GM23338 (cell line): ENCODE data around the gene DLGAP3. TPM values are rescaled to one million over a fixed set of nuclear protein-coding genes. Genes with fewer than 3 reads are reported as not detected.

Experiments used
- ATAC-seq: fragments of 200-7000 bp; cut with Tn5 transposase; 3 replicates; pipeline ENCODE4 v1.9.1; 2020
- DNase-seq: peaks from one replicate; pipeline ENCODE4 v3.0.0-alpha.2; 2015; ENCODE audit warnings: low spot score
- H2AFZ ChIP-seq: fragments of 200-600 bp; sonication (generic); 2 replicates; pipeline ENCODE4 v1.8.0; 2016; ENCODE audit warnings: antibody characterized with exemption, mild to moderate bottlenecking, moderate library complexity
- H3F3A ChIP-seq: fragments of 200-600 bp; sonication (generic); replicated peaks from 2 replicates; pipeline ENCODE4 v1.8.0; 2017; ENCODE audit warnings: antibody characterized with exemption, mixed run types, low read depth
- H3K27ac ChIP-seq: fragments of 200-600 bp; sonication (generic); 2 replicates; pipeline ENCODE4 v1.6.1; 2016; ENCODE audit warnings: low read depth
- H3K27me3 ChIP-seq: fragments of 200-600 bp; sonication (generic); 2 replicates; pipeline ENCODE4 v1.8.0; 2016; ENCODE audit warnings: mild to moderate bottlenecking, mixed run types, moderate library complexity; ENCODE audit not compliant: insufficient read depth
- H3K36me3 ChIP-seq: fragments of 200-600 bp; sonication (generic); 2 replicates; pipeline ENCODE4 v1.8.0; 2016; ENCODE audit warnings: mild to moderate bottlenecking; ENCODE audit not compliant: insufficient read depth
- H3K4me1 ChIP-seq: fragments of 200-600 bp; sonication (generic); 2 replicates; pipeline ENCODE4 v1.8.0; 2016; ENCODE audit warnings: mild to moderate bottlenecking, moderate library complexity; ENCODE audit not compliant: insufficient read depth
- H3K4me2 ChIP-seq: fragments of 200-600 bp; sonication (generic); 2 replicates; pipeline ENCODE4 v1.7.1; 2017; ENCODE audit warnings: mixed run types
- H3K4me3 ChIP-seq: fragments of 200-600 bp; sonication (generic); 2 replicates; pipeline ENCODE4 v1.6.1; 2016; ENCODE audit warnings: mixed run types
- H3K79me2 ChIP-seq: fragments of 200-600 bp; sonication (generic); replicated peaks from 2 replicates; pipeline ENCODE4 v1.8.0; 2017; ENCODE audit warnings: mild to moderate bottlenecking; ENCODE audit not compliant: insufficient read depth
- H3K9me2 ChIP-seq: fragments of 200-600 bp; sonication (generic); 2 replicates; pipeline ENCODE4 v1.8.0; 2017; ENCODE audit not compliant: insufficient read depth
- H4K20me1 ChIP-seq: fragments of 200-600 bp; sonication (generic); replicated peaks from 2 replicates; pipeline ENCODE4 v1.8.0; 2017; ENCODE audit warnings: mild to moderate bottlenecking; ENCODE audit not compliant: insufficient read depth
- H3K27ac Mint-ChIP-seq: 2 replicates; pipeline ENCODE4 v1.8.0; 2020; ENCODE audit warnings: inconsistent platforms, mild to moderate bottlenecking, moderate library complexity, mixed read lengths
- H3K27me3 Mint-ChIP-seq: 3 replicates; pipeline ENCODE4 v1.8.0; 2022; ENCODE audit warnings: low read depth, mild to moderate bottlenecking, moderate library complexity, mixed read lengths, inconsistent platforms; ENCODE audit not compliant: insufficient read depth, poor library complexity
- H3K36me3 Mint-ChIP-seq: 3 replicates; pipeline ENCODE4 v1.8.0; 2021; ENCODE audit warnings: low read depth, mild to moderate bottlenecking, inconsistent platforms, moderate library complexity, mixed read lengths
- H3K4me1 Mint-ChIP-seq: 3 replicates; pipeline ENCODE4 v1.8.0; 2020; ENCODE audit warnings: mild to moderate bottlenecking, inconsistent platforms, mixed read lengths
- H3K4me3 Mint-ChIP-seq: 3 replicates; pipeline ENCODE4 v1.8.0; 2021; ENCODE audit warnings: moderate library complexity, mild to moderate bottlenecking, inconsistent platforms, mixed read lengths
- H3K9me3 Mint-ChIP-seq: 3 replicates; pipeline ENCODE4 v1.8.0; 2020; ENCODE audit warnings: moderate library complexity, mild to moderate bottlenecking, inconsistent platforms, mixed read lengths
- CREB1 ChIP-seq: fragments of 250-450 bp; sonication (Bioruptor Pico); IDR thresholded peaks from 2 replicates; pipeline ENCODE4 v1.5.0; 2020; ENCODE audit warnings: low read depth, mild to moderate bottlenecking, moderate library complexity
- EZH2phosphoT487 ChIP-seq: fragments of 200-600 bp; sonication (generic); IDR thresholded peaks from one replicate; pipeline ENCODE4 v1.8.1; 2018; ENCODE audit warnings: antibody characterized with exemption; ENCODE audit not compliant: unreplicated experiment
- STAT1 ChIP-seq: IDR thresholded peaks from one replicate; pipeline ENCODE4 v1.6.1; 2016; ENCODE audit warnings: antibody characterized with exemption; ENCODE audit not compliant: unreplicated experiment
- ZNF114 ChIP-seq: fragments of 250-450 bp; sonication (Bioruptor Pico); IDR thresholded peaks from 2 replicates; pipeline ENCODE4 v1.5.0; 2020; ENCODE audit warnings: mild to moderate bottlenecking, moderate library complexity
- polyA plus RNA-seq: library from polyadenylated mRNA; unstranded; fragments of >200 nt; fragmentation: Nextera tagmentation; extraction: Ambion mirVana; gene quantifications from 2 replicates; pipeline ENCODE4 v1.2.1, GENCODE V29; 2016
- total RNA-seq: library from RNA; depleted of rRNA; stranded (reverse); fragments of >200 nt; shearing (Covaris generic); gene quantifications from 2 replicates; pipeline ENCODE4 v1.2.3, GENCODE V29; 2014
- TF ChIP-seq, protein P1 (sequence below): IDR thresholded peaks from one replicate; pipeline ENCODE4 v1.6.1; 2018; ENCODE audit warnings: antibody characterized with exemption; ENCODE audit not compliant: unreplicated experiment
- TF ChIP-seq, protein P2 (sequence below): fragments of 250-450 bp; sonication (Bioruptor Pico); IDR thresholded peaks from 2 replicates; pipeline ENCODE4 v1.5.0; 2020; ENCODE audit warnings: mild to moderate bottlenecking, moderate library complexity

DLGAP3 gene
- total and polyA plus RNA-seq, 2 experiments from 2014 or later, result 7.1 to 13.7 TPM

- TF ChIP-seq, protein P1, sequence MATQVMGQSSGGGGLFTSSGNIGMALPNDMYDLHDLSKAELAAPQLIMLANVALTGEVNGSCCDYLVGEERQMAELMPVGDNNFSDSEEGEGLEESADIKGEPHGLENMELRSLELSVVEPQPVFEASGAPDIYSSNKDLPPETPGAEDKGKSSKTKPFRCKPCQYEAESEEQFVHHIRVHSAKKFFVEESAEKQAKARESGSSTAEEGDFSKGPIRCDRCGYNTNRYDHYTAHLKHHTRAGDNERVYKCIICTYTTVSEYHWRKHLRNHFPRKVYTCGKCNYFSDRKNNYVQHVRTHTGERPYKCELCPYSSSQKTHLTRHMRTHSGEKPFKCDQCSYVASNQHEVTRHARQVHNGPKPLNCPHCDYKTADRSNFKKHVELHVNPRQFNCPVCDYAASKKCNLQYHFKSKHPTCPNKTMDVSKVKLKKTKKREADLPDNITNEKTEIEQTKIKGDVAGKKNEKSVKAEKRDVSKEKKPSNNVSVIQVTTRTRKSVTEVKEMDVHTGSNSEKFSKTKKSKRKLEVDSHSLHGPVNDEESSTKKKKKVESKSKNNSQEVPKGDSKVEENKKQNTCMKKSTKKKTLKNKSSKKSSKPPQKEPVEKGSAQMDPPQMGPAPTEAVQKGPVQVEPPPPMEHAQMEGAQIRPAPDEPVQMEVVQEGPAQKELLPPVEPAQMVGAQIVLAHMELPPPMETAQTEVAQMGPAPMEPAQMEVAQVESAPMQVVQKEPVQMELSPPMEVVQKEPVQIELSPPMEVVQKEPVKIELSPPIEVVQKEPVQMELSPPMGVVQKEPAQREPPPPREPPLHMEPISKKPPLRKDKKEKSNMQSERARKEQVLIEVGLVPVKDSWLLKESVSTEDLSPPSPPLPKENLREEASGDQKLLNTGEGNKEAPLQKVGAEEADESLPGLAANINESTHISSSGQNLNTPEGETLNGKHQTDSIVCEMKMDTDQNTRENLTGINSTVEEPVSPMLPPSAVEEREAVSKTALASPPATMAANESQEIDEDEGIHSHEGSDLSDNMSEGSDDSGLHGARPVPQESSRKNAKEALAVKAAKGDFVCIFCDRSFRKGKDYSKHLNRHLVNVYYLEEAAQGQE, result no peak
- no peak for TF ChIP-seq CREB1 (CRISPR knock-in tag)
- no peak for TF ChIP-seq EZH2phosphoT487
- TF ChIP-seq ZNF114 (CRISPR knock-in tag), result no peak
- TF ChIP-seq STAT1, result no peak
- TF ChIP-seq, protein P2, sequence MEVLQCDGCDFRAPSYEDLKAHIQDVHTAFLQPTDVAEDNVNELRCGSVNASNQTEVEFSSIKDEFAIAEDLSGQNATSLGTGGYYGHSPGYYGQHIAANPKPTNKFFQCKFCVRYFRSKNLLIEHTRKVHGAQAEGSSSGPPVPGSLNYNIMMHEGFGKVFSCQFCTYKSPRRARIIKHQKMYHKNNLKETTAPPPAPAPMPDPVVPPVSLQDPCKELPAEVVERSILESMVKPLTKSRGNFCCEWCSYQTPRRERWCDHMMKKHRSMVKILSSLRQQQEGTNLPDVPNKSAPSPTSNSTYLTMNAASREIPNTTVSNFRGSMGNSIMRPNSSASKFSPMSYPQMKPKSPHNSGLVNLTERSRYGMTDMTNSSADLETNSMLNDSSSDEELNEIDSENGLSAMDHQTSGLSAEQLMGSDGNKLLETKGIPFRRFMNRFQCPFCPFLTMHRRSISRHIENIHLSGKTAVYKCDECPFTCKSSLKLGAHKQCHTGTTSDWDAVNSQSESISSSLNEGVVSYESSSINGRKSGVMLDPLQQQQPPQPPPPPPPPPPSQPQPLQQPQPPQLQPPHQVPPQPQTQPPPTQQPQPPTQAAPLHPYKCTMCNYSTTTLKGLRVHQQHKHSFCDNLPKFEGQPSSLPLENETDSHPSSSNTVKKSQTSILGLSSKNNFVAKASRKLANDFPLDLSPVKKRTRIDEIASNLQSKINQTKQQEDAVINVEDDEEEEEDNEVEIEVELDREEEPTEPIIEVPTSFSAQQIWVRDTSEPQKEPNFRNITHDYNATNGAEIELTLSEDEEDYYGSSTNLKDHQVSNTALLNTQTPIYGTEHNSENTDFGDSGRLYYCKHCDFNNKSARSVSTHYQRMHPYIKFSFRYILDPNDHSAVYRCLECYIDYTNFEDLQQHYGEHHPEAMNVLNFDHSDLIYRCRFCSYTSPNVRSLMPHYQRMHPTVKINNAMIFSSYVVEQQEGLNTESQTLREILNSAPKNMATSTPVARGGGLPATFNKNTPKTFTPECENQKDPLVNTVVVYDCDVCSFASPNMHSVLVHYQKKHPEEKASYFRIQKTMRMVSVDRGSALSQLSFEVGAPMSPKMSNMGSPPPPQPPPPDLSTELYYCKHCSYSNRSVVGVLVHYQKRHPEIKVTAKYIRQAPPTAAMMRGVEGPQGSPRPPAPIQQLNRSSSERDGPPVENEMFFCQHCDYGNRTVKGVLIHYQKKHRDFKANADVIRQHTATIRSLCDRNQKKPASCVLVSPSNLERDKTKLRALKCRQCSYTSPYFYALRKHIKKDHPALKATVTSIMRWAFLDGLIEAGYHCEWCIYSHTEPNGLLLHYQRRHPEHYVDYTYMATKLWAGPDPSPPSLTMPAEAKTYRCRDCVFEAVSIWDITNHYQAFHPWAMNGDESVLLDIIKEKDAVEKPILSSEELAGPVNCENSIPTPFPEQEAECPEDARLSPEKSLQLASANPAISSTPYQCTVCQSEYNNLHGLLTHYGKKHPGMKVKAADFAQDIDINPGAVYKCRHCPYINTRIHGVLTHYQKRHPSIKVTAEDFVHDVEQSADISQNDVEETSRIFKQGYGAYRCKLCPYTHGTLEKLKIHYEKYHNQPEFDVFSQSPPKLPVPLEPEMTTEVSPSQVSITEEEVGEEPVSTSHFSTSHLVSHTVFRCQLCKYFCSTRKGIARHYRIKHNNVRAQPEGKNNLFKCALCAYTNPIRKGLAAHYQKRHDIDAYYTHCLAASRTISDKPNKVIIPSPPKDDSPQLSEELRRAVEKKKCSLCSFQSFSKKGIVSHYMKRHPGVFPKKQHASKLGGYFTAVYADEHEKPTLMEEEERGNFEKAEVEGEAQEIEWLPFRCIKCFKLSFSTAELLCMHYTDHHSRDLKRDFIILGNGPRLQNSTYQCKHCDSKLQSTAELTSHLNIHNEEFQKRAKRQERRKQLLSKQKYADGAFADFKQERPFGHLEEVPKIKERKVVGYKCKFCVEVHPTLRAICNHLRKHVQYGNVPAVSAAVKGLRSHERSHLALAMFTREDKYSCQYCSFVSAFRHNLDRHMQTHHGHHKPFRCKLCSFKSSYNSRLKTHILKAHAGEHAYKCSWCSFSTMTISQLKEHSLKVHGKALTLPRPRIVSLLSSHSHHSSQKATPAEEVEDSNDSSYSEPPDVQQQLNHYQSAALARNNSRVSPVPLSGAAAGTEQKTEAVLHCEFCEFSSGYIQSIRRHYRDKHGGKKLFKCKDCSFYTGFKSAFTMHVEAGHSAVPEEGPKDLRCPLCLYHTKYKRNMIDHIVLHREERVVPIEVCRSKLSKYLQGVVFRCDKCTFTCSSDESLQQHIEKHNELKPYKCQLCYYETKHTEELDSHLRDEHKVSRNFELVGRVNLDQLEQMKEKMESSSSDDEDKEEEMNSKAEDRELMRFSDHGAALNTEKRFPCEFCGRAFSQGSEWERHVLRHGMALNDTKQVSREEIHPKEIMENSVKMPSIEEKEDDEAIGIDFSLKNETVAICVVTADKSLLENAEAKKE, result no peak
- Histone ChIP-seq H2AFZ (no peak overlapping the region), H3K79me2 (no peaks in the 10 kb centered on the region), H3K36me3 (no peaks in the 10 kb centered on the region), H3K4me1 (peaks cover 28% of the 10 kb centered on the region; the same call in 1 of the 2 replicates), H3K27ac (no peak overlapping the region), H3K9me2 (no peaks in the 10 kb centered on the region), H3F3A (no peaks in the 10 kb centered on the region), H4K20me1 (no peaks in the 10 kb centered on the region), H3K27me3 (no peaks in the 10 kb centered on the region), H3K4me3 (no peak overlapping the region), H3K4me2 (no peak overlapping the region)
- Mint-ChIP-seq H3K4me1 (peaks cover 20% of the 10 kb centered on the region), H3K27me3 (peaks cover 9% of the 10 kb centered on the region), H3K36me3 (no peaks in the 10 kb centered on the region), H3K27ac (no peak overlapping the region), H3K9me3 (no peaks in the 10 kb centered on the region), H3K4me3 (no peak overlapping the region)
- ATAC-seq, result no peak
- DNase-seq, result no peak
Observed at GRCh38 chr1:34916104-34916503, 13.3 kb downstream of the DLGAP3 start.
